ENCODE measurements around the gene OBSCN.

Gene OBSCN

DNA sequence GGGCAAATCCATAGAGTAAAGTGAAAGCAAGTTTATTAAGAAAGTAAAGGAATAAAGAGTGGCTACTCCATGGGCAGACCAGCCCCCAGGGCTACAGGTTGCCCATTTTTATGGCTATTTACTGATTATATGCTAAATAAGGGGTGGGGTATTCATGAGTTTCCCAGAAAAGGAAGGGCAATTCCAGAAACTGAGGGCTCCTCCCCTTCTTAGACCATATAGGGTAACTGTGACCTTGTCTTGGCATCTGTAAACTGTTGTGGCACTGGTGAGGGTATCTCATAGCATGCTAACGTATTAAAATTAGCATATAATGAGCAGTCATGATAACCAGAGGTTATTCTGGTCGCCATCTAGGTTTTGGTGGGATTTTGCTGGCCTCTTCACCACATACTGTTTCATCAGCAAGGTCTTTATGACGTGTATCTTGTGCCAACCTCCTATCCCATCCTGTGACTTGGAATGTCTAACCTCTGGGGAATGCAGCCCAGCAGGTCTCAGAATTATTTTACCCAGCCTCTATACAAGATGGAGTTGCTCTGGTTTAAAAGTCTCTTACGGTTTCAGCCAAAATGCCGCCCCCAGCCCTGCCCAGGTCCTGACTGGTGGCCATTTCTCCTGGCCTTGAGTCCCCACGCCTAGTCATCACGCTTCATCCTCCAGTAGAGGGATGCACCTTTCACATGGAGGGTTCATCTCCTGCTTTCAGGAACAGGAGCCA is 209.8 kb downstream of the OBSCN start:
- DNase-seq (ENCODE audit: low read depth) = no peak

DNA sequence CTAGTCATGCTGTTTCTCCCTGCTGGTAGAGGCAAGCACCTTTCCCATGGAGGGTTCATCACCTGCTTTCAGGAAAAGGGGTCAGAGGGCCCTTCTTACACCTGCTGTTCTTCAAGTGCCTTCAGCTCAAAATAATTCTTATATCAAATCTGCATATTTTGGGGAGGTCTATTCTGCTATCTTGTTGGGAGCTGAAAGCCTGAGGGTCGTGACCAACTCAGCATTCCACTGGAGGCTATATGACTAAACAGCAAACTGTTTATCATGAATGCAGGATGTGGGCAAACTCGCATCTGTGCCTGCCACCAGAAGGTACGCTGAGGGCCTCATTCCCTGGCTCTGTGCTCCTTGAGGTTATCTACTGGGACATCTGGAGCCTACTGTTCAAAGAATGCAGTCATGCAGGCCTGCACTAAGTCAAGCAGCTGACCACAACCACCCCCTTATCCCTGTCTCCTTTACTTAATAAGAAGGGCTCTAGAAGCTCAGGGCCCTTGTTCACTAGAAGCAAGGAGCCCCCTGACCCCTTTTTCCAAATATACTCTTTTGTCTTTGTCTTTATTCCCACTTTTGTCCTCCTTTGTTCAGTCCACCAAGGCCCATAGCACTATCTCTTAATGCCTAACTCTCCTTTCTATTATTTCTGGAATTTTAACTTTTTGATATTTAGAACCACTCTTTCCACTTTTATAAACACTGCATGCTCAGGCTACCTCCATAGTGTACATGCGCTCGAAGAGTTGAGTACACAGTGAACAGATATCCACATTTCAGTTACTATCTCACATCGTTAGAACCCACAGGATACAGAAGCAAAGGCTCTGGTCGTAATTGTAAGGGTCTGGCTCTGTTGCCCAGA is 213.4 kb downstream of the OBSCN start:
- no peak for DNase-seq (ENCODE audit: low read depth)

DNA sequence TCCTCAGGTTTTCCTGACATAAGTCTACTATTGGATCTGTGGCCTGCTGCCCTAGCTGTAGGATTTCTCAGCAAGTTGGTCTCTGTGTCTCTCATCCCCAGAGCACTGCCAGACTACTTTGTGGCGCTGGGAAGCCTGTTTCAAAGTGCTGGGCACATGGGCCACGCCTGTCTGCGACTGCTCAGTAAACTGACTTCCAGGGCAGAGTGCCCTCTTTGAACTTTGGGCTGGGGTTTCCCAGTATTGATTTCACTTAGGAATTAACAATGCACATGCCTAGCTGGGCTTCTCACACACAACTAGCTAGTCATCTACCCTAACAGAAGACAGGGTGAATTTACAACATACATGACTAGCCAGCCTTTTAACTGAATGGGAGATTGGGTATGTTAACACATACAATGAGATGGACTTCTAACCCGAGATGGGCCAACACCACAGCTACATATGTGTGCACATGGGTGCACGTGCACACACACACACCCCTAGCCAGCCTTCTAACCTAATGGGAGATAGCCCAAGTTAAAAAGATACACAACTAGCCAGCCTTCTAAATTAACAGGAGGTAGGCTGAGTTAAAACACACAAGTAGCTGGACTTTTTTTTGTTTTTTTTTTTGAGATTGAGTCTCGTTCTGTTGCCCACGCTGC is 215.7 kb downstream of the OBSCN start:
- no peak for DNase-seq (ENCODE audit: low read depth)

DNA sequence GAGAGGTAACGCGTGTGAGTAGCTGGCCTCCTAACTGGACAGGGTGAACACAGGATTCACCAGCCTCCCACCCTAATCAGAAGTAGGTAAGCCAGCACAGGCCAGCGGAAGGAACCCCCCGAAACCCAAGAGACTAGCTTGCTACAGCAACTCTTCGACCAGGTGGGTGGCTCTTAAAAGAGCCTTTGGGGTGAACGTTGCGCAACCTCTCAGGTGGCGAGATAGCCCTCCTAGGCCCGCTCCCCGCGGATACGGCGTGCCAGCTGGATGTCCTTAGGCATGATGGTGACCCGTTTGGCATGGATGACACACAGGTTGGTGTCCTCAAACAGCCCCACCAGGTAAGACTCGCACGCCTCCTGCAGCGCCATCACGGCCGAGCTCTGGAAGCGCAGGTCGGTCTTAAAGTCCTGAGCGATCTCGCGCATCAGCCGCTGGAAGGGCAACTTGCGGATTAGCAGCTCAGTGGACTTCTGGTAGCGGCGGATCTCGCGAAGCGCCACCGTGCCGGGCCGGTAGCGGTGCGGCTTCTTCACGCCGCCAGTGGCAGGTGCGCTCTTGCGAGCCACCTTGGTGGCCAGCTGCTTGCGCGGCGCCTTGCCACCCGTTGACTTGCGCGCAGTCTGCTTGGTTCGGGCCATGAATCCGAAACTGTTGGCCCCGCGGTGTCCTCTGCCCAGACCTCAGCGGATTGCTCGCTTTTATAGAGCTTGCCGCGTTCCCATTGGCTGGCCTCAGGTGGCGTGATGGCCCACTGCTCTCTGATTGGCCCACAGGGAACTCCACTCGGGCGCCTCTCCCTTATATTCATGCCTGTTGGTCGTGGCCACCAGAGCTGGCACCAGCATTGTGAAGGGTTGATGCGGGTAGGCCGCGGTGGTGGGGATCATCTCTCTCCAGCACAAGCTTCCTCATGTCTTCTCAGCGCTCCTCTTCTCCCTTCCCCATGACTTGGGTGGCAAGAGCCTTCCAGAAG is 217.1 kb downstream of the OBSCN start:
- DNase-seq (ENCODE audit: low read depth) = no peak

DNA sequence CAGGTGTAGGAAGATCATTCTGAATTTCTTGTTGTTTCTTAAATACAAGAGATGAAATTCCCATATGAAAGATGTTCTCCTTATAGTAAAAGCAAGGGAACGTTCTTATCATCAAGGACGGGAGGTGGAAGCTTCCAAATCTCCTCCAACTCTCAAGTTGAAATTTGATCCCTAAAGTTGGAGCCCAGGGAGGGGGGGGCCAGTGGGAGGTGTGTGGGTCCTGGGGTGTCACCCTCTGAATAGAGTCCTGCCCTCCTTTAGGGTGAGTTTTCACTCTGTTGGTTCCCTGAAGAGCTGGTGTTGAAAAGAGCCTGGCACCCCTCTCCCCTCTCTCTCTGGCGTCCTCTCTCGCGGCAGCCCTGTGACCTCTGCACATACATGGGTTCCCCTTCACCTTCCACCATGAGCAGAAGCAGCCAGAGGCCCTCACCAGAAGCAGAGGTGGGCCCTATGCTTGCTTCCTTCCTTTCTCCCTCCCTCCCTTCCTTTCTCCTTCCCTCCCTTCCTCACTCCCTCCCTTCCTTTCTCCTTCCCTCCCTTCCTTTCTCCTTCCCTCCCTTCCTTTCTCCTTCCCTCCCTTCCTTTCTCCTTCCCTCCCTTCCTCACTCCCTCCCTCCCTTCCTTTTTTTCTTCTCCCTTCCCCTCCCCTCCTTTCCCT is 218.8 kb downstream of the OBSCN start:
- no peak for DNase-seq (ENCODE audit: low read depth)

DNA sequence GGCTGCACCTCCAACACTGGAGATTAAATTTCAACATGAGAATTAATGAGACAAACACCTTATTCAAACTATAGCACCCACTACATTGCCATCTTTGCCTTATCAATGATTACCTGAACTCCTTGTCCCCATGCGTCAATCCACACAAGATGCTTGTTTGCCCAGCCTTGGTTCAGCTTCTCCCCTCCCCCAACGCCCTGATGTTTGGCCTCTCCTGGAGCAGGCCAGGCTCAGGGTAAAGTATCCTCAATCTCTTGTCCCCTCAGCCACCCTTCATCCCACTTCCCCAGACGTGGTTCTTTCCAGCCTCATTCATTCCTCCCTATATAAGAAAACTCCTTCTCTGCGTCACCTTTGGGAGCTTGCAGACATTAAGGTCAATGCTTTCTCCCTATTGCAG is 220.6 kb downstream of the OBSCN start:
- no peak for DNase-seq (ENCODE audit: low read depth)

All from activated gamma-delta T cell treated with anti-CD3 and anti-CD28 coated beads, Interleukin-2, amount 50 U/mL, for 16 hours (primary cell).